ENCODE measurements around the gene CCDC124.

- TF ChIP-seq CTCF (IDR thresholded peaks at IDR 0.05; ENCODE audit: poor library complexity) (no peak), EZH2 (IDR thresholded peaks at IDR 0.05; ENCODE audit: borderline replicate concordance) (no peak)
Observed at GRCh38 chr19:17947815-17948513, 15.1 kb downstream of the CCDC124 start.
